HepG2 (cell line): ENCODE data around the gene CGREF1. TPM values are rescaled to one million over a fixed set of nuclear protein-coding genes. Genes with fewer than 3 reads are reported as not detected.
"Not testable (repeated sequence)": the region's sequence is repeated elsewhere in the genome, so short reads cannot be mapped to it uniquely, and the experiment has no call there.

Source experiments
- ATAC-seq: fragments of 200-7000 bp; cut with Tn5 transposase; 3 replicates; pipeline ENCODE4 v1.9.1; 2020; ENCODE audit warnings: mild to moderate bottlenecking, moderate library complexity
- BruUV-seq: library from RNA; stranded (reverse); fragments of 400-500 nt; replicated peaks from 2 replicates; lab custom pipeline; 2021; lab: Mats Ljungman, UMichigan
- CTCF ChIA-PET: fragments of 300-600 bp; formaldehyde crosslinking; extraction: SDS; loops from one replicate; lab custom pipeline; 2021; ENCODE audit warnings: low total read pairs, inconsistent platforms, low intra/inter-chr PET ratio; lab: Yijun Ruan, JAX
- POLR2A ChIA-PET: fragments of 350-600 bp; sonication (Branson Sonifier 250); formaldehyde crosslinking; loops from one replicate; lab custom pipeline; 2020; ENCODE audit warnings: antibody characterized with exemption, inconsistent platforms; lab: Yijun Ruan, JAX
- DNase-seq: peaks from one replicate; pipeline ENCODE4 v3.0.0-alpha.2; 2015; ENCODE audit warnings: low spot score
- FAIRE-seq: peaks from 3 replicates; lab custom pipeline; 2011; peaks lifted over from hg19 to GRCh38; lab: Jason Lieb, UNC
- H2AFZ ChIP-seq: one replicate; pipeline ENCODE4 v1.6.1; 2011; ENCODE audit warnings: low read length, inconsistent platforms
- H3K27ac ChIP-seq: fragments of 300-600 bp; 3 replicates; pipeline ENCODE4 v1.8.0; 2011; ENCODE audit warnings: mixed run types, mild to moderate bottlenecking, mixed read lengths, low read length, inconsistent platforms; ENCODE audit not compliant: insufficient read depth; ENCODE audit errors: extremely low read length
- H3K27me3 ChIP-seq, 2 experiments: fragments of 200-600 bp in 1 of 2; 2 replicates in 1 of 2; 3 replicates in 1 of 2; pipeline versions ENCODE4 v1.6.0 to v1.8.0; 2011; ENCODE audit warnings: low read length in 2 of 2, mild to moderate bottlenecking in 2 of 2, moderate library complexity in 2 of 2, inconsistent platforms in 1 of 2; ENCODE audit not compliant: insufficient read depth in 2 of 2, control insufficient read depth in 1 of 2
- H3K36me3 ChIP-seq, 2 experiments: fragments of 200-600 bp in 1 of 2; replicated peaks in 1 of 2; 2 replicates in 1 of 2; 3 replicates in 1 of 2; pipeline versions ENCODE4 v1.5.1 to v1.8.0; 2011; ENCODE audit warnings: low read length in 2 of 2, inconsistent platforms in 1 of 2; ENCODE audit not compliant: insufficient read depth in 2 of 2, control insufficient read depth in 1 of 2
- H3K4me1 ChIP-seq: 2 replicates; pipeline ENCODE4 v1.5.1; 2012; ENCODE audit warnings: low read length, inconsistent platforms; ENCODE audit not compliant: insufficient read depth
- H3K4me2 ChIP-seq: 2 replicates; pipeline ENCODE4 v1.6.0; 2011; ENCODE audit warnings: low read depth, low read length, inconsistent platforms
- H3K4me3 ChIP-seq, 3 experiments: fragments of 200-600 bp in 1 of 3; sonication (generic), shearing (Covaris generic) in 1 of 3; replicated peaks in 1 of 3; 2 replicates each; pipeline ENCODE4 v1.5.1; 2011 to 2016; ENCODE audit warnings: low read length in 3 of 3, inconsistent platforms in 2 of 3, low read depth in 2 of 3, mild to moderate bottlenecking in 2 of 3, control low read depth in 1 of 3, mixed read lengths in 1 of 3; ENCODE audit not compliant: insufficient read depth in 1 of 3
- H3K79me2 ChIP-seq: one replicate; pipeline ENCODE4 v1.6.1; 2011; ENCODE audit warnings: low read length, inconsistent platforms; ENCODE audit not compliant: insufficient read depth
- H3K9ac ChIP-seq: 2 replicates; pipeline ENCODE4 v1.6.0; 2011; ENCODE audit warnings: mild to moderate bottlenecking, low read depth, low read length, inconsistent platforms; ENCODE audit not compliant: insufficient read depth
- H3K9me3 ChIP-seq: 2 replicates; pipeline ENCODE4 v1.5.1; 2012; ENCODE audit warnings: mild to moderate bottlenecking, low read length
- H4K20me1 ChIP-seq: 2 replicates; pipeline ENCODE4 v1.6.0; 2011; ENCODE audit warnings: inconsistent platforms, mild to moderate bottlenecking, low read length, moderate library complexity; ENCODE audit not compliant: insufficient read depth
- WGBS: methylation state at CpG from one replicate; pipeline ENCODE4 v1.1.6; 2017; ENCODE audit warnings: low lambda C conversion rate; 5-methylcytosine and 5-hydroxymethylcytosine counted together
- in situ Hi-C: cut with HindIII; loops from 2 replicates; pipeline ENCODE4 v1.10.0; 2017; ENCODE audit warnings: low pct_unique_long_range_greater_than_20kb; ENCODE audit not compliant: extremely low pct_ligation_motif_present
- intact Hi-C: fragments of 100-400 bp; cut with micrococcal nuclease; formaldehyde crosslinking; loops from one replicate; pipeline ENCODE4 v1.10.0; 2022; ENCODE audit not compliant: unreplicated experiment
- polyA plus RNA-seq, 8 experiments: library from polyadenylated mRNA; depleted of rRNA in 3 of 8; stranded (reverse) in 7 of 8; unstranded in 1 of 8; fragments of >200 nt; fragmentation: Illumina TruSeq in 4 of 8; extraction: Trizol in 4 of 8; gene quantifications; 2 replicates each; pipeline versions ENCODE4 v1.2.1 to v1.2.3, GENCODE V29; 2011 to 2016; ENCODE audit warnings: low read depth in 4 of 8, missing spikeins in 1 of 8, mixed read lengths in 1 of 8; ENCODE audit not compliant: insufficient read depth in 1 of 8
- total RNA-seq, 5 experiments: library from RNA; depleted of rRNA; stranded (reverse); fragments of >200 nt; fragmentation: Illumina TruSeq; extraction: Trizol; gene quantifications; 2 replicates each; pipeline ENCODE4 v1.2.3, GENCODE V29; 2016; ENCODE audit warnings: low read depth in 1 of 5
- TF ChIP-seq, protein P1 (sequence below): sonication (generic); formaldehyde crosslinking; IDR thresholded peaks from 2 replicates; pipeline ENCODE4 v1.5.1; 2020; ENCODE audit warnings: mild to moderate bottlenecking, missing genetic modification reagents, moderate library complexity

CGREF1 gene
- total and polyA plus RNA-seq, 2 of the 13 experiments (the other 11 are each of a cell fraction or from before 2014, with no cell fraction given), result 13.9 to 23.4 TPM

DNA sequence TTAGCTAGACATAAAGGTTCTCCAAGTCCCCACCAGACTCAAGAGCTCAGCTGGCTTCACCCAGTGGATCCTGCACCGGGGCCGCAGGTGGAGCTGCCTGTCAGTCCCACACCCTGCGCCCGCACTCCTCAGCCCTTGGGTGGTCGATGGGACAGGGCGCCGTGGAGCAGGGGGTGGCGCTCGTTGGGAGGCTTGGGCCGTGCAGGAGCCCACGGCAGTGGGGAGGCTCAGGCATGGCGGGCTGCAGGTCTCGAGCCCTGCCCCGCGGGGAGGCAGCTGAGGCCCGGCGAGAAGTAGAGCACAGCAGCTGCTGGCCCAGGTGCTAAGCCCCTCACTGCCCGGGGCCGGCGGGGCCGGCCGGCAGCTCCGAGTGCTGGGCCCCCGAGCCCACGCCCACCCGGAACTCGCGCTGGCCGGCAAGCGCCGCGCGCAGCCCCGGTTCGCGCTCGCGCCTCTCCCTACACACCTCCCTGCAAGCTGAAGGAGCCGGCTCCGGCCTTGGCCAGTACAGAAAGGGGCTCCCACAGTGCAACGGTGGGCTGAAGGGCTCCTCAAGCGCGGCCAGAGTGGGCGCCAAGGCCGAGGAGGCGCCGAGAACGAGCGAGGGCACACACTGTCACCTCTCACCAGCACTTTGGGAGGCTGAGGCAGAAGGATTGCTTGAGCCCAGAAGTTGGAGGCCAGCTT is 7.4 kb downstream of the CGREF1 start:
- TF ChIP-seq, protein P1, sequence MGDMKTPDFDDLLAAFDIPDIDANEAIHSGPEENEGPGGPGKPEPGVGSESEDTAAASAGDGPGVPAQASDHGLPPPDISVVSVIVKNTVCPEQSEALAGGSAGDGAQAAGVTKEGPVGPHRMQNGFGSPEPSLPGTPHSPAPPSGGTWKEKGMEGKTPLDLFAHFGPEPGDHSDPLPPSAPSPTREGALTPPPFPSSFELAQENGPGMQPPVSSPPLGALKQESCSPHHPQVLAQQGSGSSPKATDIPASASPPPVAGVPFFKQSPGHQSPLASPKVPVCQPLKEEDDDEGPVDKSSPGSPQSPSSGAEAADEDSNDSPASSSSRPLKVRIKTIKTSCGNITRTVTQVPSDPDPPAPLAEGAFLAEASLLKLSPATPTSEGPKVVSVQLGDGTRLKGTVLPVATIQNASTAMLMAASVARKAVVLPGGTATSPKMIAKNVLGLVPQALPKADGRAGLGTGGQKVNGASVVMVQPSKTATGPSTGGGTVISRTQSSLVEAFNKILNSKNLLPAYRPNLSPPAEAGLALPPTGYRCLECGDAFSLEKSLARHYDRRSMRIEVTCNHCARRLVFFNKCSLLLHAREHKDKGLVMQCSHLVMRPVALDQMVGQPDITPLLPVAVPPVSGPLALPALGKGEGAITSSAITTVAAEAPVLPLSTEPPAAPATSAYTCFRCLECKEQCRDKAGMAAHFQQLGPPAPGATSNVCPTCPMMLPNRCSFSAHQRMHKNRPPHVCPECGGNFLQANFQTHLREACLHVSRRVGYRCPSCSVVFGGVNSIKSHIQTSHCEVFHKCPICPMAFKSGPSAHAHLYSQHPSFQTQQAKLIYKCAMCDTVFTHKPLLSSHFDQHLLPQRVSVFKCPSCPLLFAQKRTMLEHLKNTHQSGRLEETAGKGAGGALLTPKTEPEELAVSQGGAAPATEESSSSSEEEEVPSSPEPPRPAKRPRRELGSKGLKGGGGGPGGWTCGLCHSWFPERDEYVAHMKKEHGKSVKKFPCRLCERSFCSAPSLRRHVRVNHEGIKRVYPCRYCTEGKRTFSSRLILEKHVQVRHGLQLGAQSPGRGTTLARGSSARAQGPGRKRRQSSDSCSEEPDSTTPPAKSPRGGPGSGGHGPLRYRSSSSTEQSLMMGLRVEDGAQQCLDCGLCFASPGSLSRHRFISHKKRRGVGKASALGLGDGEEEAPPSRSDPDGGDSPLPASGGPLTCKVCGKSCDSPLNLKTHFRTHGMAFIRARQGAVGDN, result peak; percentile 11; the same call in 1 of the 2 replicates
- TF ChIP-seq, all 625 proteins: peak for 1; not testable (repeated sequence) for 624
- H3K27ac ChIP-seq, H3K79me2 ChIP-seq, BruUV-seq, H3K9ac ChIP-seq, H3K4me3 ChIP-seq, DNase-seq, ATAC-seq, intact Hi-C loops, FAIRE-seq, H3K4me2 ChIP-seq, in situ Hi-C loops, H3K36me3 ChIP-seq, CTCF ChIA-PET, H4K20me1 ChIP-seq, H3K9me3 ChIP-seq, H3K27me3 ChIP-seq, H2AFZ ChIP-seq: not testable (repeated sequence)
- peaks cover 15% of the 10 kb centered on the region; the same call in 1 of the 2 replicates for H3K4me1 ChIP-seq
- POLR2A ChIA-PET, result interaction anchor here (1.1 to 1.5 kb wide), 4 partner anchors 16 to 24 kb away, joined by 3 to 4 read pairs (median 3); no protein-coding TSS in a partner anchor
- WGBS, result 95% methylated on average over 34 of the region's 49 CpGs
